ENCODE results near the gene KDM4C.

DNA sequence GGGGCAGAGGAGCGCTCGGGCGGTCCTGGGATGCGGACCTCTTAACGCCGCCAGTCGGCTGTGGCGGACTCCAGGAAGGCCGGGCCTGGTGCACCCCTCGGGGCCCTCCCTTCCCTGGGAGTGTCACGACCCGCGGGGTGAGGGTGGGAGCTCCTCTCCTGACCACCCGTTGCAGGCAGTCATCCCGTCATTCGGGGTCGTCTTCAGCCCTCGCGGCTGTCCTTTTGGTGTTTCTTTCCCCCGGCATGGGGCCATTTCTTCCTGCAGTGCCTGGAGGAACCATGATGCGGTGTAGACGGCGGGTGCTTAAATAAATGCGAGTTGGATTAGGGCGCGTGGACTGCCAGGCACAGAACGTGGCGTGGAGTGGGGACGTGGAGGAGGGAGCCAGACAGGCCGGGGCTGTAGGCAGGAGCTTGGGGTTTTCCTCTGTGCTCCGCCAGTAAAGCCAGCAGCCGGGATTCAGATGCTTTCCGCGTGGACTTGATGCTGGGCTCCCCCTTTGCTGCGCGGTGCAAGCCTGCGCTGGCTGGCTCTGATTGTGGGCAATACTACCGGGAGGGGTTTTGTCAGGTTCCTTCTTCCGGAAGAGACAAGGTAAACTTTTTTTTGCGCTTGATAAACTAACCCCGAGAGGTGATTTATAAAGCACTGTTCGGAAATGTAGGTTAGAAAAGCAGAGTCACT, 868 bp downstream of the KDM4C start:
- TF ChIP-seq POLR2A (IDR thresholded peaks at IDR 0.05; ENCODE audit: low read depth, low read length) (peak; percentile 51), POLR2AphosphoS5 (IDR thresholded peaks at IDR 0.05; ENCODE audit: low read depth, low read length) (no peak; the same call in 1 of the 2 replicates)
